Small intestine (tissue), 7 donors: ENCODE measurements around the gene AMPH. TPM values are rescaled to one million over a fixed set of nuclear protein-coding genes. Genes with fewer than 3 reads are reported as not detected.

Experiments
- DNase-seq, 2 donors: peaks; one replicate each; pipeline versions ENCODE4 v3.0.0 to v3.0.0-alpha.2; 2013
- FAIRE-seq: peaks from 2 replicates; lab custom pipeline; 2012; peaks lifted over from hg19 to GRCh38; lab: Jason Lieb, UNC
- H3K27ac ChIP-seq, 3 donors: one replicate each; pipeline ENCODE4 v1.5.1; 2013; ENCODE audit warnings: low read length in 2 of 3, mild to moderate bottlenecking in 2 of 3, control low read depth in 1 of 3, inconsistent platforms in 1 of 3, low read depth in 1 of 3, moderate library complexity in 1 of 3
- H3K27me3 ChIP-seq, 3 donors: one replicate each; pipeline ENCODE4 v1.6.1; 2013; ENCODE audit warnings: low read length in 3 of 3, inconsistent platforms in 1 of 3; ENCODE audit not compliant: control insufficient read depth in 3 of 3, insufficient read depth in 3 of 3
- H3K36me3 ChIP-seq, 3 donors: one replicate each; pipeline ENCODE4 v1.6.1; 2013; ENCODE audit warnings: low read length in 3 of 3, inconsistent platforms in 1 of 3, low read depth in 1 of 3, mild to moderate bottlenecking in 1 of 3, moderate library complexity in 1 of 3; ENCODE audit not compliant: control insufficient read depth in 3 of 3, insufficient read depth in 2 of 3
- H3K4me1 ChIP-seq, 3 donors: one replicate each; pipeline ENCODE4 v1.6.1; 2013; ENCODE audit warnings: low read length in 2 of 3, inconsistent platforms in 1 of 3, low read depth in 1 of 3, mild to moderate bottlenecking in 1 of 3, moderate library complexity in 1 of 3; ENCODE audit not compliant: control insufficient read depth in 3 of 3, insufficient read depth in 2 of 3
- H3K4me3 ChIP-seq, 3 donors: one replicate each; pipeline ENCODE4 v1.5.1; 2013; ENCODE audit warnings: low read length in 3 of 3, control low read depth in 1 of 3, inconsistent platforms in 1 of 3, low read depth in 1 of 3, mild to moderate bottlenecking in 1 of 3, moderate library complexity in 1 of 3
- H3K9me3 ChIP-seq, 2 donors: one replicate each; pipeline ENCODE4 v1.6.1; 2013; ENCODE audit warnings: low read depth in 1 of 2, low read length in 1 of 2; ENCODE audit not compliant: control insufficient read depth in 2 of 2, insufficient read depth in 1 of 2
- WGBS, 3 donors: extraction: QIAGEN DNeasy Blood & Tissue Kit; methylation state at CpG; one replicate each; pipeline ENCODE4 v1.1.7; 2013; 5-methylcytosine and 5-hydroxymethylcytosine counted together
- polyA plus RNA-seq, 4 donors: library from polyadenylated mRNA; stranded (reverse) in 3 of 4; unstranded in 1 of 4; fragments of 200-250 nt in 3 of 4; fragments of 120-200 nt in 1 of 4; gene quantifications; one replicate each; pipeline versions ENCODE4 v1.2.1 to v1.2.3, GENCODE V29; 2013
- donor health status: healthy with polysubstance abuse.
- donor health status: control.
- donor health status: control.
- donor health status: Bipolar disorder and iron deficiency.
- donor health status: healthy.

The AMPH gene
- polyA plus RNA-seq, 4 donors: 0.54 to 2.7 (median 1.6) TPM; not detected in 1

DNA sequence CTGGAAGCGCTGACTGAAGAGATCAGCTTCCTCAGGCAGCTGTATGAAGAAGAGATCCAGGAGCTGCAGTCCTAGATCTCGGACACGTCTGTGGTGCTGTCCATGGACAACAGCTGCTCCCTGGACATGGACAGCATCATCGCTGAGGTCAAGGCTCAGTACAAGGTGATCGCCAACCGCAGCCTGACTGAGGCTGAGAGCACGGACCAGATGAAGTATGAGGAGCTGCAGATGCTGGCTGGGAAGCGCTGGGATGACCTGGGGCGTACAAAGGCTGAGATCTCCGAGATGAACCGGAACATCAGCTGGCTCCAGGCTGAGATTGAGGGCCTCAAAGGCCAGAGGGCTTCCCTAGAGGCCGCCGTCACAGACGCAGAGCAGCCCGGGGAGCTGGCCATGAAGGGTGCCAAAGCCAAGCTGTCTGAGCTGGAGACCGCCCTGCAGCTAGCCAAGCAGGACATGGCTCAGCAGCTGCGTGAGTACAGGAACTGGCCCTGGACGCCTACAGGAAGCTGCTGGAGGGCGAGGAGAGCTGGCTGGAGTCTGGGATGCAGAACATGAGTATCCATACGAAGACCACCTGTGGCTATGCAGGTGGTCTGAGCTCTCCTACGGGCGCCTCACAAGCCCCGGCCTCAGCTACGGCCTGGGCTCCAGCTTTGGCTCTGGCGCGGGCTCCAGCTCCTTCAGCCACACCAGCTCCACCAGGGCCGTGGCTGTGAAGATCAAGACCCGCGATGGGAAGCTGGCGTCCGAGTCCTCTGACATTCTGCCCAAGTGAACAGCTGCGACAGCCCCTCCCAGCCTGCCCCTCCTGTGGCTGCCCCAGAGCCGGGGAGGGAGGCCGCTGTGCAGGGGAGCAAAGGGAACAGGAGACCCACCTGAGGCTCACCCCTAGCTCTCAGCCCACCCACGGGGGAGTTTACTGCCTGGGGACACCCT lies 24.9 kb upstream of the AMPH start:
- no peaks in the 10 kb centered on the region for H3K4me1 ChIP-seq
- H3K36me3 ChIP-seq: no peaks in the 10 kb centered on the region
- H3K27me3 ChIP-seq: no peaks in the 10 kb centered on the region
- no peak overlapping the region for H3K4me3 ChIP-seq
- WGBS, 3 donors: 86 to 90% (median 87%) methylated on average over 35 of the region's 35 CpGs
- FAIRE-seq: no peak
- H3K27ac ChIP-seq: no peak overlapping the region
- H3K9me3 ChIP-seq: no peaks in the 10 kb centered on the region
- DNase-seq: no peak

DNA sequence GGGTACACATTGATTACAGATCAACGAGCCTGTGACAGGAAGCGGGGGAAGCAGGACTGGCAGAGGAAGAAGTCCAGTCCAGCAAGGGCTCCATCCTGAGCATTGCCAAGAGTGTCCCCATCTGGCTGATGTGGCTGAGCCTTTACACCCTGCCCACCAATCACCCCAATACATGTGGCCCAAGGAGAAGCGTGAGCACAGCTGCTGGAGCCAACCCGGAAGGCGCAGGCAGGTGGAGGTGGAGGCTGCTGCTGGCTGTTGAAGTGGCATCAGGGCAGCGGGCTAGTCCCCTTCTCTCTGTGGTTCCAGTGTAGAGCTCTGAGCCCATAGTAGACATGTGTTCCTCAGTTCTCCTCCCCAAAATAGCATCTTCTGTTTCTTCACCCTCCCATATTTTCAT lies 6.8 kb upstream of the AMPH start:
- no peaks in the 10 kb centered on the region for H3K36me3 ChIP-seq
- no peak overlapping the region for H3K27ac ChIP-seq
- no peak overlapping the region for H3K4me3 ChIP-seq
- 87 to 89% (median 88%) methylated on average over 6 of the region's 6 CpGs for WGBS, 3 donors
- FAIRE-seq (no peak), DNase-seq (no peak)
- H3K4me1 ChIP-seq: no peaks in the 10 kb centered on the region
- no peaks in the 10 kb centered on the region for H3K9me3 ChIP-seq
- no peaks in the 10 kb centered on the region for H3K27me3 ChIP-seq

DNA sequence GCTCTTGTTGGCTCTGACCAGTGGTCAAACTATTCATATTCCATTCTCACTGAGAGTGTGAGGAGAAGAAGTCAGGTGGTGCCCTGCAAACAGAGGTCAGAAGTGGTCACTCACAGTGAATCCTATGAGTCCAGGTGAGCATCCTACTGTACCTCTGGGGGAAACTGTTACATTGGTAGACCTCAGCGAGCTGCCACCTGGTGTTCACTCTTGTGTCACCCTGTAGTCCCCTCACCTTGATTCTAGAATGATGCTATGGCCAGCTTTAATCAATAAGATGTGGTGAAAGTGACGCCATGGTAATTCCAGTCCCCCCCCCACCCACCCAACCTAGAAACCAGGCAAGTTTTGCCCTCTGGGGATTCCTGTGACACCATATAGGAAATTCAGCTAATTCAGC lies 1.2 kb upstream of the AMPH start:
- Histone ChIP-seq H3K4me3 (no peak overlapping the region), H3K36me3 (no peaks in the 10 kb centered on the region), H3K27ac (no peak overlapping the region), H3K27me3 (peaks cover 7 to 33% (median 16%) of the 10 kb centered on the region in 3 donors), H3K4me1 (no peaks in the 10 kb centered on the region), H3K9me3 (no peaks in the 10 kb centered on the region)
- no peak for DNase-seq
- WGBS, 3 donors: 57 to 83% (median 60%) methylated on average over 2 of the region's 2 CpGs
- no peak for FAIRE-seq

DNA sequence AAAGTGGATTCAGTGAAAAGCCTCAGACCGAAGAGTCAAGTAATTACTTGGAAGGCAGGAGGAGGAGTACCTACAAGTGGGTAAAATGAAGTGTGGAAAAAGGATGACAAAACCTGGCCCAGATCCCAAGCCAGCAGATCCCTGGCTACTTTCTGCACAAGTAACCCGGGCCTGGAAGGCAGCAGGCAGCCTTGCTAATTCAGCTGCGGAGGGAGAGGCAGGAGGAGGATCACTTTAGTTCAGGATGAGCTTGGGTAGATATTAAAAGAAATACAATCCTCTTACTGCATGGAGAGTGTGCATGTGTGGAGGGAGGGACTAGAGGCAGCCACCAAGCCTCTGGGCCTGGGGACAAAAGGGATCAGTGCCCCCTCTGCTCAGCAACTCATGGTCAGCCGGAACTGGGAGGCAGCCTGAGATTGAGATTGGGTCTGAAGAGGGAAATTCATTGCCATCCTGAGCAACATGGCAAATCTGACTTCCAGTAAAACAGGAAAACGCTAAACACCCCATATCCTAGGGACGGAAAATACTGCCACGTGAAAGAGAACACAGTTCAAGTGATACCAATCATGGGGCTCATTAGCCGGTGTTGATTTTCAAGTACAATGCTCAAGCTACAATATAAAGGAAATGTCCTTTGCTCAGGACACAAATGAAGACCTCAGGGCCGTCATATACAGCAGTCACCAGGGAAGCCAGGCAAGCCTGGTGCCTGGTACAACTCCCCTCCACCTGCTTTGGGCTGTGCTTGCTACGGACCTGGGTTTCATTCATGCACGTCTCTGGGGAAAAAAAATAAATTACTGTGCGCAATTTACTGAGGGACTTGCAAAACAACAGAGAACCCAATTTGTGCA lies 1.3 kb downstream of the AMPH start:
- FAIRE-seq (no peak), DNase-seq (no peak)
- Histone ChIP-seq H3K27me3 (peaks cover 7 to 33% (median 16%) of the 10 kb centered on the region in 3 donors), H3K4me3 (no peak overlapping the region), H3K27ac (no peak overlapping the region), H3K4me1 (no peaks in the 10 kb centered on the region), H3K36me3 (no peaks in the 10 kb centered on the region), H3K9me3 (peaks cover 0 to 2% of the 10 kb centered on the region in 2 donors)
- 59 to 62% (median 60%) methylated on average over 12 of the region's 12 CpGs for WGBS, 3 donors

DNA sequence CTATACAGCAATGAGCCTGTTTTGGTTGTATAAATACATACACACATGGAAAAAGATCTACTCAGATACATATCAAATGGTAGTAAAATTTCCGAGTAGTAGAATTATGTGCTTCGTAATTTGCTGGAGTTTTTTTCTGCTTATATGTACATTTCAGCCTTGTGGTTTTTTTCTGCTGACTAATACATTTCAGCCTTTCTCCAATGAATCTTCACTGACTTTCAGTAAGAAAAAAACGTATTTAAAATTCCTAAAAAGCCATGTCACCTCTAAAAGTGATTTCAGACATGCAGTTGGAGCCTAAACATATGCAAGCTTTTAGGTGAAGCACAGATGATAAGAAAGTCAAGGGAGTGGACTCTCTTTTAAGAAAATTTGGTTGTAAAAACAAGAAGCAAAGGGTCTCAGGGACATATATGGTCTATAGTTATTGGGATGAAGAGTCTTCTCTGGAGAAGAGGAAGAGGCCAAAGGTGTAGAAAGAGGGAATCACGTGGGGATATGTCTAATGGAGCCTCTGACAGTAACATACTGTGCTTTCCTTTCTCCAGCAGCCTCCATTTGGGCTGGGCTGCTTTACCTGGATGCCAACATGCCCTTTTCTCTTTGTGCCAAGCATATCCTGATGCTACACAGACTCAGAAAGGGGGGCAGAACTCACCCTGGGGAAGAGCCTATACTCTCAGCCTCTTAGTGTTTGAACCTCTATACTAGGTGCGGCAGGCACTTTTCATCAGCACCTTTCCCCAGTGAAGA lies 2.4 kb downstream of the AMPH start:
- Histone ChIP-seq H3K36me3 (no peaks in the 10 kb centered on the region), H3K27ac (no peak overlapping the region), H3K9me3 (peaks cover 0 to 3% of the 10 kb centered on the region in 2 donors), H3K27me3 (peaks cover 7 to 33% (median 16%) of the 10 kb centered on the region in 3 donors), H3K4me1 (no peaks in the 10 kb centered on the region), H3K4me3 (no peak overlapping the region)
- WGBS, 3 donors: 61 to 73% (median 70%) methylated on average over 5 of the region's 5 CpGs
- FAIRE-seq (no peak), DNase-seq (no peak)

DNA sequence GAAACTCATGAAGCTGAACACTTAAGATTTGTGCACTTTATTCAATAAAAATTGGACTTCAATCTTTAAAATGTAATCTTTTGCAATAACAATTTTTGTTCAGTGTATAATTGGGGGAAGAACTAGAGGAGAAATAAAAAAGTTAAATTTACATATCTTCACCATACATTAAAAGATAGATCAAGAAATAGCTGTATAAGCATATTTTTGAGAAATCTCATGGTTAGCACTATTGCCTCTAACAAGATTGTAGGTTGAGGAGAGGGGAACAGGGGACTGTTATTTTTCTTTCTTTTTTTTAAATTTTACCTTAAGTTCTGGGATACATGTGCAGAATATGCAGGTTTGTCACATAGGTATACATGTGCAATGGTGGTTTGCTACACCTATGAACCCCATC lies 5.3 kb downstream of the AMPH start:
- DNase-seq (no peak), FAIRE-seq (no peak)
- Histone ChIP-seq H3K27ac (no peak overlapping the region), H3K36me3 (no peaks in the 10 kb centered on the region), H3K4me1 (no peaks in the 10 kb centered on the region), H3K4me3 (no peak overlapping the region), H3K27me3 (peaks cover 6 to 20% (median 10%) of the 10 kb centered on the region in 3 donors), H3K9me3 (peaks cover 0 to 3% of the 10 kb centered on the region in 2 donors)

DNA sequence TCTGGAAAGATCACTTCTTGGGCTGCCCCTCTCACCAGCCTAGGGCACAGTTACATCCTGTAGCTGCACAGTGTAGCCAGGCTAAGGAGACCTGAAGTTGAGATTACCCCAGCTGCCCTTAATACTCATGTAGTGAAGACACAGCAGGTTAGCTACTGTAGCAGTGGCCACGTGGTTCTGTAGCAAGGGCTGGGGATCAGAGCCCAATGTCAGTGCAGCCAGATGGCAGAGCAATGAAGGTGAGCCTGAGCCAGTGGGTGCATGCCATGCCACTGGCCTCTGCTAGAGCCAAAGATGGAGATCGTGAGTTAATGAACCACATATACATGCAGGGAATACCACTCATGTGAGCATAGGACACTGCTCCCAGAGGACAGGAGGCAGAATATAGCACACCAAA lies 15.5 kb downstream of the AMPH start:
- Histone ChIP-seq H3K27ac (no peak overlapping the region), H3K27me3 (no peaks in the 10 kb centered on the region), H3K9me3 (no peaks in the 10 kb centered on the region), H3K36me3 (no peaks in the 10 kb centered on the region), H3K4me3 (no peak overlapping the region), H3K4me1 (no peaks in the 10 kb centered on the region)
- FAIRE-seq (no peak), DNase-seq (no peak)
- 44 to 60% (median 52%) methylated on average over 2 of the region's 2 CpGs for WGBS, 3 donors

DNA sequence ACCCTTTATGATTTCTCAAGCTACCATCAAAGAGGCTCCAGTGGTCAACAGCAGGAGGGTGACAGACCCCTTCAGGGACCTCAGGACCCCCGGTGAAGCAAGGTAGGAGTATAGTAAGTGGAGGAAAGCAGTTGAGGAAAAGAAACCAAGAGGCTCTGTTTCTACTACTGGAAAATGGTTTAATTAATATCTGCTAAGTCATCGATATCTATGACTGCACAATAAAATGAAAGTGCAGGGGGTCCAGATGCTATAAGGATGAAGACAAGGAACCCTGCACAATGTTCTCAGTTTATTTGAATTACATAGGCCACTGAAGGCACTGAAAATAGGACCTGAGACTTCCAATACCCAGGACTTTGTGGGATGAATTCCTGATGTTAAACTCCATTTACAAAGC lies 23.7 kb downstream of the AMPH start:
- no peak for FAIRE-seq
- Histone ChIP-seq H3K27me3 (no peaks in the 10 kb centered on the region), H3K27ac (no peak overlapping the region), H3K4me3 (no peak overlapping the region), H3K36me3 (no peaks in the 10 kb centered on the region), H3K9me3 (no peaks in the 10 kb centered on the region), H3K4me1 (no peaks in the 10 kb centered on the region)
- DNase-seq: no peak
- 73 to 89% (median 84%) methylated on average over 2 of the region's 2 CpGs for WGBS, 3 donors
